Tongue (tissue), 2 donors: Measurements from ENCODE around the gene SOAT2. TPM values are rescaled to one million over a fixed set of nuclear protein-coding genes. Genes with fewer than 3 reads are reported as not detected.

Experiments used
- small RNA-seq: library from RNA; depleted of rRNA; stranded (forward); fragments of <200 nt; gene quantifications from one replicate; pipeline ENCODE3, GENCODE V24; 2014; ENCODE audit warnings: low replicate concordance
- total RNA-seq: library from RNA; depleted of rRNA; stranded (reverse); fragments of >200 nt; gene quantifications from one replicate; pipeline ENCODE4 v1.2.3, GENCODE V29; 2014

The SOAT2 gene
- total RNA-seq, 1 donor from 2014 or later: not detected

Small RNA genes lying within 50 kb of the gene (small RNA-seq; reads per million reads assigned to genes)
- gene HIGD1AP1 (not detected), gene MIR6757 (0.29 reads per million, percentile 50 among the genes with 10 or more reads in this experiment), gene RNU6-333P (not detected)

Other genes starting within 250 kb of the SOAT2 start
- gene KRT8, start 198.4 kb upstream of the SOAT2 start, total RNA-seq: 42.0 TPM
- gene KRT18, start 154.4 kb upstream of the SOAT2 start, total RNA-seq: 57.1 TPM
- gene EIF4B, start 97.0 kb upstream of the SOAT2 start, total RNA-seq: 789 TPM
- gene TNS2, start 53.4 kb upstream of the SOAT2 start, total RNA-seq: 44.4 TPM
- 30.3 TPM for gene SPRYD3, start 24.1 kb upstream of the SOAT2 start, total RNA-seq
- gene IGFBP6, start 5.8 kb upstream of the SOAT2 start, total RNA-seq: 251 TPM
- 16.8 TPM for gene ZNF740, start 77.2 kb downstream of the SOAT2 start, total RNA-seq
- gene CSAD, start 77.4 kb downstream of the SOAT2 start, total RNA-seq: 22.2 TPM
- 1.2 TPM for gene ITGB7, start 103.8 kb downstream of the SOAT2 start, total RNA-seq
- 47.1 TPM for gene RARG, start 128.7 kb downstream of the SOAT2 start, total RNA-seq
- 8.9 TPM for gene ESPL1, start 164.8 kb downstream of the SOAT2 start, total RNA-seq
- gene PFDN5, start 192.1 kb downstream of the SOAT2 start, total RNA-seq: 300 TPM
- gene MYG1, start 196.2 kb downstream of the SOAT2 start, total RNA-seq: 29.5 TPM
- gene AAAS, start 218.1 kb downstream of the SOAT2 start, total RNA-seq: 46.0 TPM
- gene SP7, start 232.9 kb downstream of the SOAT2 start, total RNA-seq: not detected